ENCODE results near the gene MRAS. TPM values are rescaled to one million over a fixed set of nuclear protein-coding genes. Genes with fewer than 3 reads are reported as not detected.

MRAS gene
- total and polyA plus RNA-seq, 2 of the 13 experiments (the other 11 are each of a cell fraction or from before 2014, with no cell fraction given): 8.8 to 36.2 TPM

GRCh38 chr3:138440121-138440521, 91.7 kb downstream of the MRAS start:
- BruUV-seq (replicated peaks): no TSS peak
- TF ChIP-seq ZNF530 (CRISPR knock-in tag; IDR thresholded peaks at IDR 0.05; ENCODE audit: low read depth) (no peak), ZNF724P (CRISPR knock-in tag; IDR thresholded peaks at IDR 0.05; ENCODE audit: borderline replicate concordance) (no peak), RBM39 (IDR thresholded peaks at IDR 0.05; ENCODE audit: low read depth, low read length, poor library complexity, severe bottlenecking) (no peak), MYNN (CRISPR knock-in tag; IDR thresholded peaks at IDR 0.05; ENCODE audit: low read depth) (no peak)
- ChIA-PET CTCF (ENCODE audit: low intra/inter-chr PET ratio, low total read pairs) (no interaction called here), POLR2A (no interaction called here)
- H3K4me1 ChIP-seq (ENCODE audit: insufficient read depth, low read length): peaks cover 28% of the 10 kb centered on the region
- no peak overlapping the region for H2AFZ ChIP-seq (ENCODE audit: low read length)
- no peaks in the 10 kb centered on the region for H3K9me3 ChIP-seq (ENCODE audit: low read length)
- FAIRE-seq (no peak), ATAC-seq (no peak; the same call in 2 of the 3 replicates), DNase-seq (ENCODE audit: low spot score) (no peak)
- 100% methylated on average over 2 of the region's 7 CpGs for WGBS (ENCODE audit: low lambda C conversion rate)
- in situ Hi-C loops (cut with HindIII; ENCODE audit: extremely low pct_ligation_motif_present, low pct_unique_long_range_greater_than_20kb): no loop called here
- H4K20me1 ChIP-seq (ENCODE audit: insufficient read depth, low read length): no peaks in the 10 kb centered on the region
- no peak overlapping the region for H3K9ac ChIP-seq (ENCODE audit: insufficient read depth, low read depth, low read length)
- no peak overlapping the region for H3K4me3 ChIP-seq (replicated peaks in 1 of 3; ENCODE audit: insufficient read depth in 1 of 3, low read depth in 2 of 3, low read length in 3 of 3)
- H3K27ac ChIP-seq (ENCODE audit: extremely low read length, insufficient read depth, low read length): no peak overlapping the region
- H3K79me2 ChIP-seq (ENCODE audit: insufficient read depth, low read length): no peaks in the 10 kb centered on the region
- no peaks in the 10 kb centered on the region for H3K27me3 ChIP-seq (ENCODE audit: control insufficient read depth in 1 of 2, insufficient read depth in 2 of 2, low read length in 2 of 2)
- H3K4me2 ChIP-seq (ENCODE audit: low read depth, low read length): no peak overlapping the region
- intact Hi-C loops (cut with micrococcal nuclease; ENCODE audit: unreplicated experiment): no loop called here
- H3K36me3 ChIP-seq (replicated peaks in 1 of 2; ENCODE audit: control insufficient read depth in 1 of 2, insufficient read depth in 2 of 2, low read length in 2 of 2): no peaks in the 10 kb centered on the region

- TF ChIP-seq CEBPB (IDR thresholded peaks at IDR 0.05; ENCODE audit: borderline replicate concordance, low read depth, low read length): peak; percentile 38; the same call in 1 of the 2 replicates
- TF ChIP-seq HNRNPUL1 (IDR thresholded peaks at IDR 0.05; ENCODE audit: low read depth, low read length): no peak
- H3K4me3 ChIP-seq (replicated peaks in 1 of 3; ENCODE audit: insufficient read depth in 1 of 3, low read depth in 2 of 3, low read length in 3 of 3): no peak overlapping the region
- H2AFZ ChIP-seq (ENCODE audit: low read length): no peak overlapping the region
- CTCF ChIA-PET (ENCODE audit: low intra/inter-chr PET ratio, low total read pairs): no interaction called here
- no peak overlapping the region for H3K27ac ChIP-seq (ENCODE audit: extremely low read length, insufficient read depth, low read length)
- no peaks in the 10 kb centered on the region for H3K79me2 ChIP-seq (ENCODE audit: insufficient read depth, low read length)
- peaks cover 24% of the 10 kb centered on the region for H3K4me1 ChIP-seq (ENCODE audit: insufficient read depth, low read length)
- no peaks in the 10 kb centered on the region for H3K9me3 ChIP-seq (ENCODE audit: low read length)
- ATAC-seq (no peak), DNase-seq (ENCODE audit: low spot score) (no peak), FAIRE-seq (no peak)
- H3K27me3 ChIP-seq (ENCODE audit: control insufficient read depth in 1 of 2, insufficient read depth in 2 of 2, low read length in 2 of 2): no peaks in the 10 kb centered on the region
- H3K36me3 ChIP-seq (replicated peaks in 1 of 2; ENCODE audit: control insufficient read depth in 1 of 2, insufficient read depth in 2 of 2, low read length in 2 of 2): no peaks in the 10 kb centered on the region
- no peaks in the 10 kb centered on the region for H4K20me1 ChIP-seq (ENCODE audit: insufficient read depth, low read length)
- no peak overlapping the region for H3K4me2 ChIP-seq (ENCODE audit: low read depth, low read length)
- no TSS peak for BruUV-seq (replicated peaks)
- WGBS (ENCODE audit: low lambda C conversion rate): 80% methylated on average over 2 of the region's 3 CpGs
- intact Hi-C loops (cut with micrococcal nuclease; ENCODE audit: unreplicated experiment): no loop called here
- POLR2A ChIA-PET: no interaction called here
- no peak overlapping the region for H3K9ac ChIP-seq (ENCODE audit: insufficient read depth, low read depth, low read length)
- in situ Hi-C loops (cut with HindIII; ENCODE audit: extremely low pct_ligation_motif_present, low pct_unique_long_range_greater_than_20kb): no loop called here
Measured at GRCh38 chr3:138440596-138440995, 92.2 kb downstream of the MRAS start.
